Astrocyte (in vitro differentiated cells and primary cell): ENCODE measurements around the gene LDAH. TPM values are rescaled to one million over a fixed set of nuclear protein-coding genes. Genes with fewer than 3 reads are reported as not detected.

Source experiments
- DNase-seq: peaks from one replicate; pipeline ENCODE4 v3.0.0-alpha.2; 2010; ENCODE audit warnings: low read depth
- FAIRE-seq: peaks from 2 replicates; lab custom pipeline; 2011; peaks lifted over from hg19 to GRCh38; lab: Jason Lieb, UNC
- H2AFZ ChIP-seq: 2 replicates; pipeline ENCODE4 v1.6.0; 2012; ENCODE audit warnings: low read depth, low read length, inconsistent platforms
- H3K27ac ChIP-seq: 2 replicates; pipeline ENCODE4 v1.5.1; 2011; ENCODE audit warnings: low read depth, low read length, inconsistent platforms
- H3K27me3 ChIP-seq: 2 replicates; pipeline ENCODE4 v1.6.0; 2011; ENCODE audit warnings: low read length, inconsistent platforms; ENCODE audit not compliant: insufficient read depth
- H3K36me3 ChIP-seq: 2 replicates; pipeline ENCODE4 v1.5.1; 2011; ENCODE audit warnings: low read length, inconsistent platforms; ENCODE audit not compliant: insufficient read depth
- H3K4me1 ChIP-seq: 2 replicates; pipeline ENCODE4 v1.5.1; 2011; ENCODE audit warnings: low read length, inconsistent platforms; ENCODE audit not compliant: insufficient read depth
- H3K4me2 ChIP-seq: 2 replicates; pipeline ENCODE4 v1.6.0; 2012; ENCODE audit warnings: low read length, inconsistent platforms
- H3K4me3 ChIP-seq: 2 replicates; pipeline ENCODE4 v1.5.1; 2011; ENCODE audit warnings: low read depth, mild to moderate bottlenecking, low read length, inconsistent platforms; ENCODE audit not compliant: insufficient read depth
- H3K79me2 ChIP-seq: 2 replicates; pipeline ENCODE4 v1.6.0; 2012; ENCODE audit warnings: mild to moderate bottlenecking, low read length, inconsistent platforms; ENCODE audit not compliant: insufficient read depth
- H3K9ac ChIP-seq: 2 replicates; pipeline ENCODE4 v1.6.0; 2012; ENCODE audit warnings: mild to moderate bottlenecking, low read length, inconsistent platforms
- H3K9me3 ChIP-seq: 2 replicates; pipeline ENCODE4 v1.5.1; 2012; ENCODE audit warnings: low read depth, mild to moderate bottlenecking, low read length, inconsistent platforms; ENCODE audit not compliant: insufficient read depth
- H4K20me1 ChIP-seq: 2 replicates; pipeline ENCODE4 v1.6.0; 2012; ENCODE audit warnings: low read length, inconsistent platforms; ENCODE audit not compliant: insufficient read depth
- H3K27ac Mint-ChIP-seq: one replicate; pipeline ENCODE4 v1.8.0; 2021; ENCODE audit warnings: mild to moderate bottlenecking, mixed read lengths; ENCODE audit not compliant: unreplicated experiment
- H3K27me3 Mint-ChIP-seq: one replicate; pipeline ENCODE4 v1.8.0; 2021; ENCODE audit warnings: low read depth, mixed read lengths; ENCODE audit not compliant: unreplicated experiment
- H3K36me3 Mint-ChIP-seq: one replicate; pipeline ENCODE4 v1.8.0; 2021; ENCODE audit warnings: low read depth, mixed read lengths; ENCODE audit not compliant: unreplicated experiment
- H3K4me1 Mint-ChIP-seq: one replicate; pipeline ENCODE4 v1.8.0; 2021; ENCODE audit warnings: low read depth, mixed read lengths; ENCODE audit not compliant: unreplicated experiment
- H3K4me3 Mint-ChIP-seq: one replicate; pipeline ENCODE4 v1.8.0; 2021; ENCODE audit warnings: mild to moderate bottlenecking, moderate library complexity, mixed read lengths; ENCODE audit not compliant: unreplicated experiment
- H3K9me3 Mint-ChIP-seq: one replicate; pipeline ENCODE4 v1.8.0; 2021; ENCODE audit warnings: mild to moderate bottlenecking, mixed read lengths; ENCODE audit not compliant: unreplicated experiment
- EZH2 ChIP-seq: IDR thresholded peaks from 2 replicates; pipeline ENCODE4 v1.6.1; 2012; ENCODE audit warnings: mild to moderate bottlenecking, low read length, inconsistent platforms; ENCODE audit not compliant: insufficient read depth
- total RNA-seq: library from RNA; stranded (reverse); gene quantifications from 2 replicates; pipeline ENCODE4 v1.2.1, GENCODE V29; 2021
- TF ChIP-seq, protein P1 (sequence below): IDR thresholded peaks from 2 replicates; pipeline ENCODE4 v1.5.1; 2011; ENCODE audit warnings: low read depth, mild to moderate bottlenecking, inconsistent platforms, low read length, moderate library complexity; ENCODE audit not compliant: insufficient read depth

The LDAH gene
- total RNA-seq, 1 donor from 2014 or later = 19.3 TPM

DNA sequence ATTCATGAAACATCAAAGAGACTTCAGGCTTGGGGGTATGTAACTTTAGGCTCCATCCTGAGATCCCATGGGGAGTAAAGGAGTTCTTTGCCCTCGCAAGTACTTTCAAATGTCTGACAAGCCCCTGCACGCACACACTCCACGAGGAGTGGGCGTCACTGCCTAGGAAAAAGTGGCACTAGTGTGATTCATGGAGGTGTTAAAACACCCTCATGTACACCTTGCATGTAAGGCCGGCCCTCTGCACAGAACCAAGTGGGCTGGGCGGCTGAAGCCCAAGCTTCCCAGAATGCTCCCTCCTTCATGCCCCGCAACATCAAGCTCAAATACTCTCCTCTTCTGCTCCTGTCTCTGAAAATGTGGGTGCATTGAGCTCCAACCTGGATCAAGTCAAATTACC is 179.8 kb downstream of the LDAH start:
- Histone ChIP-seq H3K27me3 (no peaks in the 10 kb centered on the region), H4K20me1 (peaks cover 15% of the 10 kb centered on the region), H2AFZ (no peak overlapping the region), H3K4me2 (no peak overlapping the region), H3K36me3 (no peaks in the 10 kb centered on the region), H3K4me3 (no peak overlapping the region), H3K9ac (no peak overlapping the region), H3K9me3 (no peaks in the 10 kb centered on the region), H3K27ac (no peak overlapping the region), H3K79me2 (no peaks in the 10 kb centered on the region), H3K4me1 (peaks cover 17% of the 10 kb centered on the region)
- Mint-ChIP-seq H3K9me3 (no peaks in the 10 kb centered on the region), H3K36me3 (peaks cover 4% of the 10 kb centered on the region), H3K4me1 (peaks cover 14% of the 10 kb centered on the region), H3K4me3 (no peak overlapping the region), H3K27ac (no peak overlapping the region), H3K27me3 (no peaks in the 10 kb centered on the region)
- FAIRE-seq (no peak), DNase-seq (no peak)
- no peak for TF ChIP-seq EZH2
- TF ChIP-seq, protein P1, sequence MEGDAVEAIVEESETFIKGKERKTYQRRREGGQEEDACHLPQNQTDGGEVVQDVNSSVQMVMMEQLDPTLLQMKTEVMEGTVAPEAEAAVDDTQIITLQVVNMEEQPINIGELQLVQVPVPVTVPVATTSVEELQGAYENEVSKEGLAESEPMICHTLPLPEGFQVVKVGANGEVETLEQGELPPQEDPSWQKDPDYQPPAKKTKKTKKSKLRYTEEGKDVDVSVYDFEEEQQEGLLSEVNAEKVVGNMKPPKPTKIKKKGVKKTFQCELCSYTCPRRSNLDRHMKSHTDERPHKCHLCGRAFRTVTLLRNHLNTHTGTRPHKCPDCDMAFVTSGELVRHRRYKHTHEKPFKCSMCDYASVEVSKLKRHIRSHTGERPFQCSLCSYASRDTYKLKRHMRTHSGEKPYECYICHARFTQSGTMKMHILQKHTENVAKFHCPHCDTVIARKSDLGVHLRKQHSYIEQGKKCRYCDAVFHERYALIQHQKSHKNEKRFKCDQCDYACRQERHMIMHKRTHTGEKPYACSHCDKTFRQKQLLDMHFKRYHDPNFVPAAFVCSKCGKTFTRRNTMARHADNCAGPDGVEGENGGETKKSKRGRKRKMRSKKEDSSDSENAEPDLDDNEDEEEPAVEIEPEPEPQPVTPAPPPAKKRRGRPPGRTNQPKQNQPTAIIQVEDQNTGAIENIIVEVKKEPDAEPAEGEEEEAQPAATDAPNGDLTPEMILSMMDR = no peak

DNA sequence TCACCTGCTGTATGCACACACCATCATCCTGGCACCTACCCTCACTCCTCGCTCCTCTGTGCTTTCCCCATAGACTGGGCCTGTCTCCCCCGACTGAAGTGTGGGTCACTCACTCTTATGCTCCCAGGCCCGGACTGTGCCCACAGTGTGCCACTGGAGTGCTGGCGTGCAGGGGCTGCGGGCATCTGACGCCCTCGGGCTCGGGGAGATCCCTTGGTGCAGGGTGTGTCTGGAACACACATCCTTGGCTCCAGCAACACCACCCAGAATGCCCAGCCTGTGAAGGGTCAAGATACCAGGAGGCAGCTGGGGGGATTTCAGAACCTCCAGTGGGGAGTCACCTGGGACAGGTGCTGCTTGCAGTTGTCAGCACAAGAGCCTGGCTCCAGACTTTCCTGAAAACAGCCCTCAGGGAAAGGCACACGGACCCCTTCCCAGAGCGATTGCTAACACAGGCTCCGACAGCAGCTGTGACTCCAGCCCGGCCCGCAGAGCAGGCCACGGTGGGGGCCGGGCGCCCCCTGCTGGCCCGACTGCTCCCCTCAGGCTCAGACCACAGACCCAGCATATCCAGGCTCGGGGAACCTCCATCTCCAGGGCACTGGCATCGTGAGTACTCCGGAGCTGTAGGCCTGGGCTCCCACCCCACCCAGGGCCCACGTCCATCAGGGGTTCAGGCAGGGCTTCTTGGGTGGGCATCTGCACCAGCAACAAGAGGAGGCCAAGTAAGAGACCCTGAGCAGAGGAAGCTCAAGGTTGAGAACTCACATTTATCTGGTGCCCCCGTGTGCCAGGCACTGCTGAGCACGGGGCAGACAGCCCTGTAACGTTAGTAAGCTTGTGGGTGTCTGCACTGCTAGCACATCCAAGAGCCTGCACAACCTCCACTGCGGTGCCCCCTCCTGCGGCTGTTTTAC is 180.6 kb downstream of the LDAH start:
- Mint-ChIP-seq H3K4me1 (peaks cover 14% of the 10 kb centered on the region), H3K27ac (peak overlapping the region; percentile 77), H3K36me3 (peaks cover 7% of the 10 kb centered on the region), H3K9me3 (no peaks in the 10 kb centered on the region), H3K4me3 (no peak overlapping the region), H3K27me3 (no peaks in the 10 kb centered on the region)
- Histone ChIP-seq H3K27me3 (no peaks in the 10 kb centered on the region), H3K4me2 (peak overlapping the region; percentile 4), H3K79me2 (no peaks in the 10 kb centered on the region), H3K4me1 (peaks cover 17% of the 10 kb centered on the region), H2AFZ (no peak overlapping the region), H4K20me1 (peaks cover 15% of the 10 kb centered on the region), H3K4me3 (no peak overlapping the region), H3K9me3 (no peaks in the 10 kb centered on the region), H3K9ac (peak overlapping the region; percentile 71), H3K36me3 (no peaks in the 10 kb centered on the region), H3K27ac (peak overlapping the region; percentile 53)
- peak; percentile 23 for DNase-seq
- TF ChIP-seq, protein P1 = peak; percentile 84
- TF ChIP-seq EZH2 = no peak
- no peak for FAIRE-seq
